NT2/D1 (cell line): ENCODE results near the gene FGF22.

Experiments
- YY1 ChIP-seq: IDR thresholded peaks from 2 replicates; pipeline ENCODE4 v1.6.1; 2011; ENCODE audit not compliant: insufficient read length, insufficient read depth
- ZNF274 ChIP-seq: IDR thresholded peaks from 2 replicates; pipeline ENCODE4 v1.6.1; 2011; ENCODE audit warnings: mild to moderate bottlenecking, low read depth, low read length

GRCh38 chr19:640161-640558 lies 481 bp downstream of the FGF22 start:
- no peak for TF ChIP-seq YY1
- TF ChIP-seq ZNF274, result no peak
